ENCODE measurements around the gene S100PBP.
"Not testable (repeated sequence)": the region's sequence is repeated elsewhere in the genome, so short reads cannot be mapped to it uniquely, and the experiment has no call there.

The S100PBP gene

GRCh38 chr1:32786856-32787255 is 30.6 kb upstream of the S100PBP start:
- DNase-seq (ENCODE audit: low read depth) = no peak

- DNase-seq (ENCODE audit: low read depth) = not testable (repeated sequence)
These were observed 28.1 kb upstream of the S100PBP start for GRCh38 chr1:32789356-32789755.

- DNase-seq (ENCODE audit: low read depth) = no peak
These were observed 25.6 kb upstream of the S100PBP start for GRCh38 chr1:32791881-32792280.

- not testable (repeated sequence) for DNase-seq (ENCODE audit: low read depth)
These were observed 21.7 kb upstream of the S100PBP start for GRCh38 chr1:32795763-32796162.

- DNase-seq (ENCODE audit: low read depth) = no peak
These were observed 20.0 kb upstream of the S100PBP start for GRCh38 chr1:32797456-32797855.

- DNase-seq (ENCODE audit: low read depth) = no peak
These were observed 19.3 kb upstream of the S100PBP start for GRCh38 chr1:32798191-32798590.

- DNase-seq (ENCODE audit: low read depth) = no peak
These were observed 18.6 kb upstream of the S100PBP start for GRCh38 chr1:32798679-32799416.

- no peak for DNase-seq (ENCODE audit: low read depth)
These were observed 16.2 kb upstream of the S100PBP start for GRCh38 chr1:32801096-32801715.

- DNase-seq (ENCODE audit: low read depth) = not testable (repeated sequence)
These were observed 13.0 kb upstream of the S100PBP start for GRCh38 chr1:32804460-32804859.

- DNase-seq (ENCODE audit: low read depth) = no peak
These were observed 11.2 kb upstream of the S100PBP start for GRCh38 chr1:32806290-32806689.

- DNase-seq (ENCODE audit: low read depth) = no peak
These were observed 10.4 kb upstream of the S100PBP start for GRCh38 chr1:32806910-32807523.

GRCh38 chr1:32808580-32808979 is 8.9 kb upstream of the S100PBP start:
- DNase-seq (ENCODE audit: low read depth) = no peak

- DNase-seq (ENCODE audit: low read depth) = no peak
These were observed 7.1 kb upstream of the S100PBP start for GRCh38 chr1:32810358-32810757.

- no peak for DNase-seq (ENCODE audit: low read depth)
These were observed 6.2 kb upstream of the S100PBP start for GRCh38 chr1:32811265-32811664.

GRCh38 chr1:32811917-32812316 is 5.5 kb upstream of the S100PBP start:
- DNase-seq (ENCODE audit: low read depth) = no peak

- no peak for DNase-seq (ENCODE audit: low read depth)
These were observed 3.3 kb upstream of the S100PBP start for GRCh38 chr1:32813941-32814739.

- DNase-seq (ENCODE audit: low read depth) = no peak
These were observed 736 bp upstream of the S100PBP start for GRCh38 chr1:32816676-32817158.

GRCh38 chr1:32817815-32818786 is 648 bp downstream of the S100PBP start:
- peak; percentile 33 for DNase-seq (ENCODE audit: low read depth)

GRCh38 chr1:32818804-32819541 is 1.5 kb downstream of the S100PBP start:
- DNase-seq (ENCODE audit: low read depth) = no peak

GRCh38 chr1:32825181-32825580 is 7.7 kb downstream of the S100PBP start:
- no peak for DNase-seq (ENCODE audit: low read depth)
